ENCODE results near the gene ARAP2. TPM values are rescaled to one million over a fixed set of nuclear protein-coding genes. Genes with fewer than 3 reads are reported as not detected.

The ARAP2 gene
- total RNA-seq, 2 experiments from 2014 or later = 34.7 to 35.5 TPM

GRCh38 chr4:36213977-36214376 is 30.3 kb downstream of the ARAP2 start:
- H3K27ac Mint-ChIP-seq = no peak overlapping the region
- ChIA-PET CTCF (interaction anchor here (1.3 to 1.8 kb wide), 4 partner anchors 9 to 186 kb away, joined by 3 to 5 read pairs (median 3); no protein-coding TSS in a partner anchor), POLR2A (interaction anchor here (0.6 kb wide), 1 partner anchor 184 kb away, joined by 4 read pairs; no protein-coding TSS in a partner anchor)
- no peaks in the 10 kb centered on the region for H3K9me3 Mint-ChIP-seq (ENCODE audit: insufficient read depth)
- H3K4me3 Mint-ChIP-seq = no peak overlapping the region
- ATAC-seq (no peak), DNase-seq (no peak)
- H3K27me3 Mint-ChIP-seq (ENCODE audit: low read depth) = no peaks in the 10 kb centered on the region
- H3K36me3 Mint-ChIP-seq (ENCODE audit: low read depth) = peaks cover 32% of the 10 kb centered on the region
- peaks cover 19% of the 10 kb centered on the region for H3K4me1 Mint-ChIP-seq (ENCODE audit: low read depth)

DNA sequence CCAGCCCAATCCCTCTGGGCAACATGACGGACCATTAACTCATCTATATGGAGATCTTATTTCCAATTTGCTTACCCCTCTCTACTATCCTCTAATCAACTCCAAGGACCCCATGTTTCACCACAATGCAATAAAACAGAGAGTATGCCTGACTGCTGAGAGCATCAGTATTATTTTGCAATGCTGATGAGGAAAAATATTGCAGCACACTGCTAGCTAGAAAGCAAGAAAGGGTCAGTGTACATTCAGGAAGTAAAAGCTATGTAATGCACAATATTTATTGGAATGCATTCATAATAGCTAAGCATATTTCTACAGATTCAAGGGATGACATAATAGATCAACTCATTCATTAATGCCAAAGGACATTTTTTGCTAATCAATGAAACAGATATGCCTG is 33.2 kb downstream of the ARAP2 start:
- Mint-ChIP-seq H3K4me3 (no peak overlapping the region), H3K27me3 (ENCODE audit: low read depth) (no peaks in the 10 kb centered on the region), H3K9me3 (ENCODE audit: insufficient read depth) (no peaks in the 10 kb centered on the region), H3K4me1 (ENCODE audit: low read depth) (peaks cover 35% of the 10 kb centered on the region), H3K36me3 (ENCODE audit: low read depth) (peaks cover 50% of the 10 kb centered on the region), H3K27ac (no peak overlapping the region)
- ATAC-seq (no peak), DNase-seq (no peak)
- POLR2A ChIA-PET = interaction anchor here (1.6 kb wide), 1 partner anchor 33 kb away, joined by 6 read pairs; the partner anchor contains the start of gene ARAP2
- CTCF ChIA-PET = interaction anchor here (0.9 to 1.7 kb wide), 3 partner anchors 23 to 34 kb away, joined by 4 to 7 read pairs (median 4); partner anchors contain the start of gene ARAP2

DNA sequence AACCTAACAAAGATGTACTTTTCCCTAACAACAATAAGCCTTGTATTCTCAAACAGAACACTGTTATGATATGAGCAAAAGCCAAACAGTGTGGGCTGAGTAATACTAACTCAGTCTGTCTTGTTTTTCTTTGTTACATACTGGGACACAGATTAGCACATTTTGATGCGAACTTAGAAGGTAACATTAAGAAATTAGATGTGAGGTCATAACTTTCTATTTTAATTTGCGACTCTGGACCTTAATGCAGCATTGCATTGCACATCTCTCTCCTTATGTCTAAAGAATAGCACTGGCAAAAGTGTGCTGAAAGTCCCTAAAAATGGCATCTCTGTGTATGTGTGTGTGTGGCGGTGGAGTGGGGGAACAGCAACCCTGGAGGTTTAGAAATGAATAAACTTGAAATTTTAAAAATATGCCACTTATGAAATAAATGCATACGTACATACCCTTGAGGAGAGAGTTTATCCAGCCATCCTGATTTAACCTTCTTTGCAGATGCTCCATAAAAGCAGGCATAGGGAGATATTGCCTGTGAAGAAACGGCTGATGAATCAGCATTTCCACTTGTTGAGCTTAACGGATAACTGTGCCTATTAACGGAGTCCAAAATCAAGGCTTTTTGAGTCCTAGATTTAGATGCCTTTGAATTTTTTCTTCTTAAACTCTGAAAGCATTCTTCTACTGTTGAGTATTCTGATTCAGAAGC is 34.2 kb downstream of the ARAP2 start:
- ChIA-PET CTCF (interaction anchor here (0.9 to 1.7 kb wide), 3 partner anchors 22 to 35 kb away, joined by 4 to 7 read pairs (median 4); partner anchors contain the start of gene ARAP2), POLR2A (interaction anchor here (1.6 kb wide), 1 partner anchor 34 kb away, joined by 6 read pairs; the partner anchor contains the start of gene ARAP2)
- Mint-ChIP-seq H3K4me1 (ENCODE audit: low read depth) (peaks cover 35% of the 10 kb centered on the region), H3K27ac (peak overlapping the region; percentile 40), H3K27me3 (ENCODE audit: low read depth) (no peaks in the 10 kb centered on the region), H3K9me3 (ENCODE audit: insufficient read depth) (no peaks in the 10 kb centered on the region), H3K36me3 (ENCODE audit: low read depth) (peaks cover 53% of the 10 kb centered on the region), H3K4me3 (peak overlapping the region; percentile 19)
- DNase-seq = no peak
- ATAC-seq = no peak

- Mint-ChIP-seq H3K4me1 (ENCODE audit: low read depth) (peaks cover 40% of the 10 kb centered on the region), H3K4me3 (peak overlapping the region; percentile 61), H3K9me3 (ENCODE audit: insufficient read depth) (no peaks in the 10 kb centered on the region), H3K27ac (peak overlapping the region; percentile 74), H3K36me3 (ENCODE audit: low read depth) (peaks cover 54% of the 10 kb centered on the region), H3K27me3 (ENCODE audit: low read depth) (no peaks in the 10 kb centered on the region)
- DNase-seq (peak; percentile 65), ATAC-seq (peak; percentile 94)
- POLR2A ChIA-PET = interaction anchor here (0.9 kb wide), 1 partner anchor 14 kb away, joined by 3 read pairs; no protein-coding TSS in a partner anchor
- CTCF ChIA-PET = interaction anchor here (0.7 to 1.6 kb wide), 3 partner anchors 12 to 36 kb away, joined by 3 to 5 read pairs (median 5); partner anchors contain the start of gene ARAP2
Observed at GRCh38 chr4:36208893-36209473, 35.3 kb downstream of the ARAP2 start.

DNA sequence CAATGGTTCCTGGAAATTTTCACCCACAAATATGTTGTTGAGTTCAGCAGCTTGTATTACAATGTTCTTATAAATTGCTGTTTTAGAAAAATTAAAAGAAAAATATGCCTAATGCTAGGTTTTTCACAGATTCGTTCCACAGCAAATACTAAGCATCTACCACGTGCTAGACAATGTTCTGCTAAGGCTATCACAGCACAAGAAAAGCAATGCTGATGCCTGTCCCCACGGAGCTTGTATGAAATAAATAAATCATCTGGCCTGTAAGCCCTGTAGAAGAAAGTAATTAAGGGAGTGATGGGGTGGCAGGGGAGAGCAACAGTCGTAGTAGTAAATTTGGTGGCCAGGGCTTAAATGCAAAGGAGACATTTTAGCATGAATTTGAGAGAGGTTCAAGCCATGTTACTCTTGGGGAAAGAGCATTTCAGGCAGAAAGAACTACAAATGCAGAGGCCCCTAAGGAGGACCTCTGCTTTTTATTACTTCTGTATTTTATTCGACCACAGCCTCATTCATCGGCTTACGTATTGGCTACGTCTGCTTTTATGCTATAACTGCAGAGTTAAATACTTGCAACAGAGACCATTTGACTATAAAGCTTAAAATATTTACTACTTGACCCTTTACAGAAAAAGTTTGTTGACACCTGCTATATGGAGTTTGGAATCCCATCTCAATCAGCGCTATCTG is 36.3 kb downstream of the ARAP2 start:
- DNase-seq (no peak), ATAC-seq (no peak)
- CTCF ChIA-PET = interaction anchor here (1.4 to 2.2 kb wide), 5 partner anchors 11 to 36 kb away, joined by 3 to 6 read pairs (median 4); partner anchors contain the start of gene ARAP2
- Mint-ChIP-seq H3K4me3 (peak overlapping the region; percentile 61), H3K36me3 (ENCODE audit: low read depth) (peaks cover 58% of the 10 kb centered on the region), H3K27ac (peak overlapping the region; percentile 74), H3K27me3 (ENCODE audit: low read depth) (no peaks in the 10 kb centered on the region), H3K9me3 (ENCODE audit: insufficient read depth) (no peaks in the 10 kb centered on the region), H3K4me1 (ENCODE audit: low read depth) (peaks cover 42% of the 10 kb centered on the region)
- POLR2A ChIA-PET = interaction anchor here (0.9 kb wide), 1 partner anchor 13 kb away, joined by 3 read pairs; no protein-coding TSS in a partner anchor

GRCh38 chr4:36207367-36207766 is 36.9 kb downstream of the ARAP2 start:
- H3K27me3 Mint-ChIP-seq (ENCODE audit: low read depth) = no peaks in the 10 kb centered on the region
- H3K27ac Mint-ChIP-seq = no peak overlapping the region
- DNase-seq = no peak
- CTCF ChIA-PET = interaction anchor here (1.4 to 2.2 kb wide), 5 partner anchors 10 to 37 kb away, joined by 3 to 6 read pairs (median 4); partner anchors contain the start of gene ARAP2
- no peaks in the 10 kb centered on the region for H3K9me3 Mint-ChIP-seq (ENCODE audit: insufficient read depth)
- H3K4me3 Mint-ChIP-seq = no peak overlapping the region
- peaks cover 59% of the 10 kb centered on the region for H3K36me3 Mint-ChIP-seq (ENCODE audit: low read depth)
- no peak for ATAC-seq
- POLR2A ChIA-PET = no interaction called here
- peaks cover 42% of the 10 kb centered on the region for H3K4me1 Mint-ChIP-seq (ENCODE audit: low read depth)

DNA sequence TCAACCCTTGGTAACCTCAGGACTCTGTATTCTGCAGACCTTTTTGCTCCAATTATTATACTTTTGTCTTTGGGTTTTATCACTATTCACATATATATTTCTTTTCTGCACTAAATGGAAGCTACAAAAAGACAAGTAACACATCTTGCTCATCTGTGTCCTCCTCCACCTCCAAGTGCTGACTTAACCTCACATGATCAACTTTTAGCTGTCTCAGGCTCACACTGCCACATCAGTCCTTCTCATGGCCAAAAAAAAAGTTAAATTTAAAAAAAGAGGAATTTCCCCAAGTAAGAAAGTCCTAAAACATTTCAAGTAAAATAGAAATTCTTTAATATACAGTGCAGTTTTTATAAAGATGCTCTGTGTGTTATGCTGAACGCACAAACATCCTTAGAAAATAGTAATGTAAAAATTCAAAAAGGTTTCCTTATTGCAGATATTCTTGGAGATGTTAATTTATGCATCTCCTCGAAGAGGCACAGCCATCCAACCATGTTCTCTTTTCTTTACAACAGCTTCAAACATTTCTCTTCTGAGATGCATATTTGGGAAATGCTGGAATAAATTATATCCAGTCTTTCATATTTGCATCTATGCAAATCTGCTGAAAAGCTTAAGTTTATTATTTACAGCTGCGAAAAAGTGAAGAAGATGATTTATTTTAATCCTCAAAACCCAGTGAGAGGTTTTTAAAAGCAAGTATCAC is 37.6 kb downstream of the ARAP2 start:
- Mint-ChIP-seq H3K9me3 (ENCODE audit: insufficient read depth) (no peaks in the 10 kb centered on the region), H3K27me3 (ENCODE audit: low read depth) (no peaks in the 10 kb centered on the region), H3K27ac (no peak overlapping the region), H3K36me3 (ENCODE audit: low read depth) (peaks cover 57% of the 10 kb centered on the region), H3K4me1 (ENCODE audit: low read depth) (peaks cover 39% of the 10 kb centered on the region), H3K4me3 (no peak overlapping the region)
- ATAC-seq (no peak), DNase-seq (no peak)
- ChIA-PET POLR2A (no interaction called here), CTCF (interaction anchor here (0.6 to 2.2 kb wide), 7 partner anchors 14 to 126 kb away, joined by 3 to 6 read pairs (median 4); partner anchors contain the start of gene ARAP2)

- no peak overlapping the region for H3K27ac Mint-ChIP-seq
- no peaks in the 10 kb centered on the region for H3K27me3 Mint-ChIP-seq (ENCODE audit: low read depth)
- ChIA-PET POLR2A (interaction anchor here (0.7 kb wide), 1 partner anchor 38 kb away, joined by 3 read pairs; the partner anchor contains the start of gene ARAP2), CTCF (interaction anchor here (1.3 to 1.5 kb wide), 3 partner anchors 14 to 127 kb away, joined by 3 to 5 read pairs (median 4); no protein-coding TSS in a partner anchor)
- DNase-seq = no peak
- no peak for ATAC-seq
- H3K36me3 Mint-ChIP-seq (ENCODE audit: low read depth) = peaks cover 57% of the 10 kb centered on the region
- no peaks in the 10 kb centered on the region for H3K9me3 Mint-ChIP-seq (ENCODE audit: insufficient read depth)
- H3K4me3 Mint-ChIP-seq = no peak overlapping the region
- peaks cover 39% of the 10 kb centered on the region for H3K4me1 Mint-ChIP-seq (ENCODE audit: low read depth)
Observed at GRCh38 chr4:36206012-36206411, 38.3 kb downstream of the ARAP2 start.

DNA sequence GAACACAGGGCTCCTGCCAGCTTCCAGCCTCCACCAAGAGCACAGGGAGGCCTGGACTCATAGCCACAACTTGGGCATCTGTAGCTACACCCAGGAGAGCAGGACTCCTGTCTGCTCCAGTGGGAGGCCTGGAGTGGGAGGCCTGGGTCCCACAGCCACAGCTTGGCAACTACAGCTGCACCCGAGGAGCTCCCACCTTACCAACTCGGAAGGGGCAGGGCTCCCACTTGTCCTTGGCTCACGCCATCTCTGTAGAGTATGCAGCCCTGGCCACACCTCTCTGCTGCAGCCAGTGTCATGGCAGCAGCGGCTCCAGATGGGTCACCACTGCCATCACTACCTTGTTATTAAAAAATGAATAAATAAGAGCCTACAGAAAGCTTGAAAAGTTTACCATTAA is 45.5 kb downstream of the ARAP2 start:
- ATAC-seq = no peak
- no peak overlapping the region for H3K4me3 Mint-ChIP-seq
- peaks cover 29% of the 10 kb centered on the region for H3K36me3 Mint-ChIP-seq (ENCODE audit: low read depth)
- no peak for DNase-seq
- no peak overlapping the region for H3K27ac Mint-ChIP-seq
- ChIA-PET POLR2A (interaction anchor here (0.6 to 0.7 kb wide), 2 partner anchors 45 to 59 kb away, joined by 3 read pairs; no protein-coding TSS in a partner anchor), CTCF (interaction anchor here (1.0 to 1.1 kb wide), 2 partner anchors 11 to 15 kb away, joined by 3 to 4 read pairs; no protein-coding TSS in a partner anchor)
- no peaks in the 10 kb centered on the region for H3K9me3 Mint-ChIP-seq (ENCODE audit: insufficient read depth)
- H3K27me3 Mint-ChIP-seq (ENCODE audit: low read depth) = no peaks in the 10 kb centered on the region
- peaks cover 21% of the 10 kb centered on the region for H3K4me1 Mint-ChIP-seq (ENCODE audit: low read depth)

GRCh38 chr4:36198068-36198808 is 46.1 kb downstream of the ARAP2 start:
- Mint-ChIP-seq H3K4me3 (no peak overlapping the region), H3K4me1 (ENCODE audit: low read depth) (peaks cover 22% of the 10 kb centered on the region), H3K27ac (no peak overlapping the region), H3K36me3 (ENCODE audit: low read depth) (peaks cover 25% of the 10 kb centered on the region), H3K27me3 (ENCODE audit: low read depth) (no peaks in the 10 kb centered on the region), H3K9me3 (ENCODE audit: insufficient read depth) (no peaks in the 10 kb centered on the region)
- ChIA-PET CTCF (interaction anchor here (1.0 to 1.1 kb wide), 2 partner anchors 10 kb away, joined by 4 to 5 read pairs; no protein-coding TSS in a partner anchor), POLR2A (interaction anchor here (0.6 kb wide), 1 partner anchor 60 kb away, joined by 3 read pairs; no protein-coding TSS in a partner anchor)
- peak; percentile 27 for ATAC-seq
- no peak for DNase-seq

All from activated CD8-positive, alpha-beta T cell treated with anti-CD3 and anti-CD28 coated beads, Interleukin-2, amount 10 ng/mL, durations not matched to agents 7 days and 5 days (primary cell).